ENCODE measurements around the gene ADCY10. TPM values are rescaled to one million over a fixed set of nuclear protein-coding genes. Genes with fewer than 3 reads are reported as not detected.
"Not testable (repeated sequence)": the region's sequence is repeated elsewhere in the genome, so short reads cannot be mapped to it uniquely, and the experiment has no call there.

The ADCY10 gene
- total and polyA plus RNA-seq, 2 donors (not counting 1 experiment from before 2014, with no cell fraction given), result 0.09 to 0.17 TPM

- not testable (repeated sequence) for H3K4me3 ChIP-seq (replicated peaks in 1 of 4; ENCODE audit: control extremely low read depth in 1 of 4, insufficient read depth in 1 of 4, low read depth in 3 of 4, low read length in 4 of 4); H3K36me3 ChIP-seq (ENCODE audit: control insufficient read depth, insufficient read depth, low read length); H3K9ac ChIP-seq (ENCODE audit: insufficient read depth, low read length); H4K20me1 ChIP-seq (ENCODE audit: control insufficient read depth, extremely low read depth, insufficient read depth, low read length); H3K9me3 ChIP-seq (ENCODE audit: control insufficient read depth, insufficient read depth, low read depth, low read length); H3K79me2 ChIP-seq (ENCODE audit: control insufficient read depth, insufficient read depth, low read length); H3K4me2 ChIP-seq (ENCODE audit: extremely low read depth, insufficient read depth, low read length); H3K27me3 ChIP-seq (ENCODE audit: control insufficient read depth, insufficient read depth, low read length); H2AFZ ChIP-seq (ENCODE audit: low read length); DNase-seq (ENCODE audit: low read depth in 2 of 2); H3K27ac ChIP-seq (ENCODE audit: insufficient read depth, low read length); H3K4me1 ChIP-seq (ENCODE audit: control insufficient read depth, extremely low read depth, insufficient read depth, low read length)
These were observed 47.1 kb downstream of the ADCY10 start for GRCh38 chr1:167866739-167867414.

- H3K27me3 ChIP-seq (ENCODE audit: control insufficient read depth, insufficient read depth, low read length); H4K20me1 ChIP-seq (ENCODE audit: control insufficient read depth, extremely low read depth, insufficient read depth, low read length); H3K4me1 ChIP-seq (ENCODE audit: control insufficient read depth, extremely low read depth, insufficient read depth, low read length); H3K27ac ChIP-seq (ENCODE audit: insufficient read depth, low read length); H3K79me2 ChIP-seq (ENCODE audit: control insufficient read depth, insufficient read depth, low read length); H2AFZ ChIP-seq (ENCODE audit: low read length); H3K9ac ChIP-seq (ENCODE audit: insufficient read depth, low read length); H3K4me2 ChIP-seq (ENCODE audit: extremely low read depth, insufficient read depth, low read length); H3K36me3 ChIP-seq (ENCODE audit: control insufficient read depth, insufficient read depth, low read length); DNase-seq (ENCODE audit: low read depth in 2 of 2); H3K9me3 ChIP-seq (ENCODE audit: control insufficient read depth, insufficient read depth, low read depth, low read length); H3K4me3 ChIP-seq (replicated peaks in 1 of 4; ENCODE audit: control extremely low read depth in 1 of 4, insufficient read depth in 1 of 4, low read depth in 3 of 4, low read length in 4 of 4): not testable (repeated sequence)
These were observed 47.6 kb downstream of the ADCY10 start for GRCh38 chr1:167866326-167866725.

- DNase-seq (ENCODE audit: low read depth in 2 of 2), result peak in 1 of 2 donors; percentile 35
- not testable (repeated sequence) for H2AFZ ChIP-seq (ENCODE audit: low read length); H3K27me3 ChIP-seq (ENCODE audit: control insufficient read depth, insufficient read depth, low read length); H3K4me3 ChIP-seq (replicated peaks in 1 of 4; ENCODE audit: control extremely low read depth in 1 of 4, insufficient read depth in 1 of 4, low read depth in 3 of 4, low read length in 4 of 4); H3K9me3 ChIP-seq (ENCODE audit: control insufficient read depth, insufficient read depth, low read depth, low read length); H3K9ac ChIP-seq (ENCODE audit: insufficient read depth, low read length); H4K20me1 ChIP-seq (ENCODE audit: control insufficient read depth, extremely low read depth, insufficient read depth, low read length); H3K27ac ChIP-seq (ENCODE audit: insufficient read depth, low read length); H3K36me3 ChIP-seq (ENCODE audit: control insufficient read depth, insufficient read depth, low read length); H3K4me1 ChIP-seq (ENCODE audit: control insufficient read depth, extremely low read depth, insufficient read depth, low read length); H3K4me2 ChIP-seq (ENCODE audit: extremely low read depth, insufficient read depth, low read length); H3K79me2 ChIP-seq (ENCODE audit: control insufficient read depth, insufficient read depth, low read length)
These were observed 48.1 kb downstream of the ADCY10 start for GRCh38 chr1:167865804-167866308.

GRCh38 chr1:167865193-167865592, 48.7 kb downstream of the ADCY10 start:
- not testable (repeated sequence) for H3K79me2 ChIP-seq (ENCODE audit: control insufficient read depth, insufficient read depth, low read length); H3K9me3 ChIP-seq (ENCODE audit: control insufficient read depth, insufficient read depth, low read depth, low read length); H3K36me3 ChIP-seq (ENCODE audit: control insufficient read depth, insufficient read depth, low read length); H3K4me3 ChIP-seq (replicated peaks in 1 of 4; ENCODE audit: control extremely low read depth in 1 of 4, insufficient read depth in 1 of 4, low read depth in 3 of 4, low read length in 4 of 4); DNase-seq (ENCODE audit: low read depth in 2 of 2); H2AFZ ChIP-seq (ENCODE audit: low read length); H4K20me1 ChIP-seq (ENCODE audit: control insufficient read depth, extremely low read depth, insufficient read depth, low read length); H3K4me2 ChIP-seq (ENCODE audit: extremely low read depth, insufficient read depth, low read length); H3K4me1 ChIP-seq (ENCODE audit: control insufficient read depth, extremely low read depth, insufficient read depth, low read length); H3K9ac ChIP-seq (ENCODE audit: insufficient read depth, low read length); H3K27ac ChIP-seq (ENCODE audit: insufficient read depth, low read length); H3K27me3 ChIP-seq (ENCODE audit: control insufficient read depth, insufficient read depth, low read length)

All from fibroblast of lung (primary cell).